ENCODE data around the gene METTL21C.

The METTL21C gene

GRCh38 chr13:102697264-102697663, 2.4 kb upstream of the METTL21C start:
- no peak for FAIRE-seq

- FAIRE-seq = no peak
Measured at GRCh38 chr13:102696465-102696864, 1.6 kb upstream of the METTL21C start.

GRCh38 chr13:102693776-102694175, 1.1 kb downstream of the METTL21C start:
- no peak for FAIRE-seq

- FAIRE-seq = no peak
Measured at GRCh38 chr13:102693250-102693649, 1.6 kb downstream of the METTL21C start.

- FAIRE-seq = no peak
Measured at GRCh38 chr13:102692491-102692826, 2.4 kb downstream of the METTL21C start.

- FAIRE-seq = no peak
Measured at GRCh38 chr13:102690883-102691282, 4.0 kb downstream of the METTL21C start.

- no peak for FAIRE-seq
Measured at GRCh38 chr13:102688306-102688973, 6.4 kb downstream of the METTL21C start.

- no peak for FAIRE-seq
Measured at GRCh38 chr13:102687520-102687919, 7.3 kb downstream of the METTL21C start.

- FAIRE-seq = no peak
Measured at GRCh38 chr13:102686024-102686423, 8.8 kb downstream of the METTL21C start.

- FAIRE-seq = no peak
Measured at GRCh38 chr13:102683637-102684036, 11.2 kb downstream of the METTL21C start.

GRCh38 chr13:102682727-102683126, 12.1 kb downstream of the METTL21C start:
- FAIRE-seq = no peak

GRCh38 chr13:102682211-102682610, 12.6 kb downstream of the METTL21C start:
- no peak for FAIRE-seq

GRCh38 chr13:102680842-102681740, 13.8 kb downstream of the METTL21C start:
- no peak for FAIRE-seq

GRCh38 chr13:102680133-102680717, 14.6 kb downstream of the METTL21C start:
- FAIRE-seq = no peak

- no peak for FAIRE-seq
Measured at GRCh38 chr13:102679449-102680132, 15.3 kb downstream of the METTL21C start.

- FAIRE-seq = no peak
Measured at GRCh38 chr13:102678339-102679107, 16.3 kb downstream of the METTL21C start.

- no peak for FAIRE-seq
Measured at GRCh38 chr13:102677122-102677521, 17.7 kb downstream of the METTL21C start.

GRCh38 chr13:102675115-102675514, 19.7 kb downstream of the METTL21C start:
- FAIRE-seq = no peak

GRCh38 chr13:102670130-102670529, 24.7 kb downstream of the METTL21C start:
- no peak for FAIRE-seq

GRCh38 chr13:102667911-102668310, 26.9 kb downstream of the METTL21C start:
- no peak for FAIRE-seq

- FAIRE-seq = no peak
Measured at GRCh38 chr13:102667023-102667422, 27.8 kb downstream of the METTL21C start.

GRCh38 chr13:102659168-102659713, 35.6 kb downstream of the METTL21C start:
- FAIRE-seq = no peak

All from G401.6 (cell line).